PC-3 (cell line): ENCODE measurements around the gene PAK4.

Source experiments
- EZH2 ChIP-seq: fragments of 300-600 bp; sonication (generic); IDR thresholded peaks from one replicate; pipeline ENCODE4 v1.6.1; 2017; ENCODE audit warnings: antibody characterized with exemption, mild to moderate bottlenecking, low read length; ENCODE audit not compliant: unreplicated experiment
- TF ChIP-seq, protein P1 (sequence below): fragments of 300-600 bp; sonication (generic); conservative IDR thresholded peaks from 2 replicates; pipeline ENCODE4 v1.5.1; 2017; ENCODE audit warnings: antibody characterized with exemption, low read depth, mild to moderate bottlenecking, low read length

DNA sequence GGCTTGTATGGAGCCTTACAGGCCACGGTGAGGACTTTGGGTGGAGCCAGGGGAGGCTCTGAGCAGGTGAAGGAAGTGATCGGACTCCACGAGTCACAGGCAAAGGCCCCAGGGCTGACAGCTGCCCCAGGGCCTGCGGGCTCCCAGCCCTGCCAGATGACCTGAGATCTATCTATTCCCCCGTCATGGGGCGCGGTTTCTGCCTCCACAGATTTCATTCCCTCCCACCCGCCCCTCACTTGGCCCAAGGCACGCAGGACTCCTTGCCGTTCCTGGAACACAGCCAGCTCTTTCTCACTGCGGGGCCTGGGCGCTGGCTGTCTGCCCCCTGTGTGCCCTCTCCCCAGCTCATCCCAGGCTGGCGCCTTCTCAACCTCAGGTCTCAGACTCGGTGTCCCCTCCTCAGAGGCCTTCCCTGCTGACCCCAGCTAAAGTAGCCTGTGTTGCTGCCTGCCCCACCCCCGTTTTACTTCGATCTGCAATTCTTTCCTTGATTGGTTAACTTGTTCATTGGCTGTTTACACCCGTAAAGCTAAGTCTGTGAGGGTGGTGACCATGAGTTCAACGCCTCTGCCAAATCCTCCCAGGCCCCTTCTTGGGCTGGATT lies 13.9 kb upstream of the PAK4 start:
- no peak for TF ChIP-seq EZH2
- TF ChIP-seq, protein P1, sequence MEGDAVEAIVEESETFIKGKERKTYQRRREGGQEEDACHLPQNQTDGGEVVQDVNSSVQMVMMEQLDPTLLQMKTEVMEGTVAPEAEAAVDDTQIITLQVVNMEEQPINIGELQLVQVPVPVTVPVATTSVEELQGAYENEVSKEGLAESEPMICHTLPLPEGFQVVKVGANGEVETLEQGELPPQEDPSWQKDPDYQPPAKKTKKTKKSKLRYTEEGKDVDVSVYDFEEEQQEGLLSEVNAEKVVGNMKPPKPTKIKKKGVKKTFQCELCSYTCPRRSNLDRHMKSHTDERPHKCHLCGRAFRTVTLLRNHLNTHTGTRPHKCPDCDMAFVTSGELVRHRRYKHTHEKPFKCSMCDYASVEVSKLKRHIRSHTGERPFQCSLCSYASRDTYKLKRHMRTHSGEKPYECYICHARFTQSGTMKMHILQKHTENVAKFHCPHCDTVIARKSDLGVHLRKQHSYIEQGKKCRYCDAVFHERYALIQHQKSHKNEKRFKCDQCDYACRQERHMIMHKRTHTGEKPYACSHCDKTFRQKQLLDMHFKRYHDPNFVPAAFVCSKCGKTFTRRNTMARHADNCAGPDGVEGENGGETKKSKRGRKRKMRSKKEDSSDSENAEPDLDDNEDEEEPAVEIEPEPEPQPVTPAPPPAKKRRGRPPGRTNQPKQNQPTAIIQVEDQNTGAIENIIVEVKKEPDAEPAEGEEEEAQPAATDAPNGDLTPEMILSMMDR: no peak
